Ishikawa (cell line): ENCODE results near the gene GRHL3.

Experiments
- CEBPB ChIP-seq: IDR thresholded peaks from 2 replicates; pipeline ENCODE4 v1.6.1; 2012
- CREB1 ChIP-seq: IDR thresholded peaks from 2 replicates; pipeline ENCODE4 v1.6.1; 2012; ENCODE audit warnings: low read depth
- EGR1 ChIP-seq: IDR thresholded peaks from 2 replicates; pipeline ENCODE4 v1.6.1; 2012
- EP300 ChIP-seq: IDR thresholded peaks from 2 replicates; pipeline ENCODE4 v1.6.1; 2012; ENCODE audit warnings: borderline replicate concordance
- FOXM1 ChIP-seq: IDR thresholded peaks from 2 replicates; pipeline ENCODE4 v1.6.1; 2012; ENCODE audit warnings: low read depth, borderline replicate concordance
- MAX ChIP-seq: IDR thresholded peaks from 2 replicates; pipeline ENCODE4 v1.6.1; 2012
- NFIC ChIP-seq: IDR thresholded peaks from 2 replicates; pipeline ENCODE4 v1.6.1; 2012
- RAD21 ChIP-seq: IDR thresholded peaks from 2 replicates; pipeline ENCODE4 v1.6.1; 2012; ENCODE audit warnings: low read depth
- TAF1 ChIP-seq: IDR thresholded peaks from 2 replicates; pipeline ENCODE4 v1.6.1; 2012; ENCODE audit warnings: low read depth, mild to moderate bottlenecking
- TCF12 ChIP-seq: IDR thresholded peaks from 2 replicates; pipeline ENCODE4 v1.6.1; 2012; ENCODE audit warnings: low read depth
- TEAD4 ChIP-seq: IDR thresholded peaks from 2 replicates; pipeline ENCODE4 v1.6.1; 2012
- USF1 ChIP-seq: IDR thresholded peaks from 2 replicates; pipeline ENCODE4 v1.6.1; 2012
- YY1 ChIP-seq: IDR thresholded peaks from 2 replicates; pipeline ENCODE4 v1.6.1; 2012; ENCODE audit warnings: low read depth
- ZBTB7A ChIP-seq: IDR thresholded peaks from 2 replicates; pipeline ENCODE4 v1.6.1; 2012; ENCODE audit warnings: low read depth
- TF ChIP-seq, protein P1 (sequence below): IDR thresholded peaks from 2 replicates; pipeline ENCODE4 v1.6.1; 2012; ENCODE audit warnings: low read depth, mild to moderate bottlenecking

GRHL3 gene

DNA sequence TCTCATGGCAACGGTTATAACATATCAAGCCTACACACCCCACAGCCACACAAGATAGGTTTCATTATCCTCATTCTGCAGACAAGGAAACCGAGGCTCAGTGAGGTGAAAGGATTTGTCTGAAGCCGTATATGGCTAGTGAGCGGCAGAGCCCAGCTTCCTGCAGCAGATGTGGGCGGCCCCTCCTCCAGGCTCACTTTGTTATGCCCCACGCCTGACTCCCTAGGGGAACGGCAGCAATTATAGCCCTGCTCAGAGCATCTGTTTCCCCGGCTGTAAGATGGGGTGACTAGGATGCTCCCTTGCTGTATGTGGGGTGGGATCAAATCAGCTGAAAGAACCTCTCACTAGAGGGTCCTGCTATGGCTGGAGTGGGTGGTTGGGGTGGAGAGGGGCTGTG lies 22.1 kb downstream of the GRHL3 start:
- no peak for TF ChIP-seq NFIC
- no peak for TF ChIP-seq TAF1
- TF ChIP-seq CREB1: no peak
- TF ChIP-seq TCF12: no peak
- no peak for TF ChIP-seq ZBTB7A

DNA sequence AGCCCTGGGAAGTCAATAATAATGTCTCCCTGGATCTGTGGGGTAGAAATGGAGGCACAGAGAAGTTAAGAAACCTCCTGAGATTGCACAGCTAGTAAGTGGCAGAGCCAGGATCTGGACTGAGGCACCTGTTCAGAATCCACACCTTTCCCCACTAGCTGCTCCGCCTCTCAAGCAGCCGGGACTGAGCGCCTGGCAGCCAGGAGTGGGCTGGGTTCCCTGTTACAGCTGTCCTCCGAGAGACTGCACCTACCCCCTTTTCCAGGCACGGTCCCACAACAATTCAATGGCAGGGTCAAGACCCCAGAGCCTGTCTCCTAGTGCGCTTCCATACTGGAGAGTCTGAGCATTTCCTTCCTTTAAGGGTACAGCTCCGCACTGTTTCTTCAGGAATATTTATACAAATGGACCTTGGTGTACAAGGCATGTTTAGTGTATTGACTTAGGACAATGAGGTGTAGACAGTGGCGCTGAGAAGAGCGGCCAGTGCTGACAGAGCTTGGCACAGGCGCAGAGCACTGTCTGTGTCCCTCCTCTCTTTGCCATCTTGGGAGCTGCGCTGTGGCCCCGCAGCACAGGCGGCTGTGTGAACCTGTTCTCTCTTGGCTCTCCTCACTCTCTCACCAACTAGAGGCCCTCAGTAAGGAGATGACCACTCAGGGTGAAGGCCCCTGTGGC lies 24.4 kb downstream of the GRHL3 start:
- TF ChIP-seq, protein P1, sequence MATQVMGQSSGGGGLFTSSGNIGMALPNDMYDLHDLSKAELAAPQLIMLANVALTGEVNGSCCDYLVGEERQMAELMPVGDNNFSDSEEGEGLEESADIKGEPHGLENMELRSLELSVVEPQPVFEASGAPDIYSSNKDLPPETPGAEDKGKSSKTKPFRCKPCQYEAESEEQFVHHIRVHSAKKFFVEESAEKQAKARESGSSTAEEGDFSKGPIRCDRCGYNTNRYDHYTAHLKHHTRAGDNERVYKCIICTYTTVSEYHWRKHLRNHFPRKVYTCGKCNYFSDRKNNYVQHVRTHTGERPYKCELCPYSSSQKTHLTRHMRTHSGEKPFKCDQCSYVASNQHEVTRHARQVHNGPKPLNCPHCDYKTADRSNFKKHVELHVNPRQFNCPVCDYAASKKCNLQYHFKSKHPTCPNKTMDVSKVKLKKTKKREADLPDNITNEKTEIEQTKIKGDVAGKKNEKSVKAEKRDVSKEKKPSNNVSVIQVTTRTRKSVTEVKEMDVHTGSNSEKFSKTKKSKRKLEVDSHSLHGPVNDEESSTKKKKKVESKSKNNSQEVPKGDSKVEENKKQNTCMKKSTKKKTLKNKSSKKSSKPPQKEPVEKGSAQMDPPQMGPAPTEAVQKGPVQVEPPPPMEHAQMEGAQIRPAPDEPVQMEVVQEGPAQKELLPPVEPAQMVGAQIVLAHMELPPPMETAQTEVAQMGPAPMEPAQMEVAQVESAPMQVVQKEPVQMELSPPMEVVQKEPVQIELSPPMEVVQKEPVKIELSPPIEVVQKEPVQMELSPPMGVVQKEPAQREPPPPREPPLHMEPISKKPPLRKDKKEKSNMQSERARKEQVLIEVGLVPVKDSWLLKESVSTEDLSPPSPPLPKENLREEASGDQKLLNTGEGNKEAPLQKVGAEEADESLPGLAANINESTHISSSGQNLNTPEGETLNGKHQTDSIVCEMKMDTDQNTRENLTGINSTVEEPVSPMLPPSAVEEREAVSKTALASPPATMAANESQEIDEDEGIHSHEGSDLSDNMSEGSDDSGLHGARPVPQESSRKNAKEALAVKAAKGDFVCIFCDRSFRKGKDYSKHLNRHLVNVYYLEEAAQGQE: no peak
- TF ChIP-seq NFIC (no peak), CREB1 (no peak)

GRCh38 chr1:24344090-24344742 lies 25.1 kb downstream of the GRHL3 start:
- TF ChIP-seq CREB1 (no peak), CEBPB (no peak), RAD21 (no peak), ZBTB7A (no peak), EGR1 (no peak), EP300 (no peak), NFIC (no peak), TAF1 (no peak), USF1 (no peak)

DNA sequence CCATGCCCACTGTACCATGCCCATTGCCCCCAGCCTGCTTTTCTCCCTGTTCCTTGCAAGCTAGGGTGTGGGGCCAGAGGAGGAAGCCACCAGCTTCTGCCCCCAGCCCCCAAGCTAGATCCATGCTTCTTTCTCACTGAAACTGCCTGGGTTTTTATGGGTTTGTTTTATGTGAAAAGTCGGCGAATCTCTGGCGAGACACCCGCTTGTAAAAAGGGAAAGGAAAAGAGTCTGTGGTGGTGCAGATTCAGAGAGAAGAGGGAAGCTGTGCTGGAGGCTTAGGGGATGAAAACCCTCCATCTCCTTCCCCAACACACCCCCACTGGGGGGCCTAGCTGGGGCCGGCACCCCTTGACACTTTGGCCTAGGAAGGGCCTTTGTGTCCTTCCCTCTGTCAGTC lies 26.2 kb downstream of the GRHL3 start:
- no peak for TF ChIP-seq EGR1
- TF ChIP-seq NFIC: no peak
- no peak for TF ChIP-seq FOXM1
- TF ChIP-seq TEAD4: no peak
- no peak for TF ChIP-seq CEBPB
- TF ChIP-seq ZBTB7A: no peak
- no peak for TF ChIP-seq USF1
- no peak for TF ChIP-seq MAX
- TF ChIP-seq TAF1: no peak
- no peak for TF ChIP-seq TCF12
- no peak for TF ChIP-seq EP300
- TF ChIP-seq CREB1: no peak
- TF ChIP-seq, protein P1: no peak
- no peak for TF ChIP-seq RAD21
- TF ChIP-seq YY1: no peak

DNA sequence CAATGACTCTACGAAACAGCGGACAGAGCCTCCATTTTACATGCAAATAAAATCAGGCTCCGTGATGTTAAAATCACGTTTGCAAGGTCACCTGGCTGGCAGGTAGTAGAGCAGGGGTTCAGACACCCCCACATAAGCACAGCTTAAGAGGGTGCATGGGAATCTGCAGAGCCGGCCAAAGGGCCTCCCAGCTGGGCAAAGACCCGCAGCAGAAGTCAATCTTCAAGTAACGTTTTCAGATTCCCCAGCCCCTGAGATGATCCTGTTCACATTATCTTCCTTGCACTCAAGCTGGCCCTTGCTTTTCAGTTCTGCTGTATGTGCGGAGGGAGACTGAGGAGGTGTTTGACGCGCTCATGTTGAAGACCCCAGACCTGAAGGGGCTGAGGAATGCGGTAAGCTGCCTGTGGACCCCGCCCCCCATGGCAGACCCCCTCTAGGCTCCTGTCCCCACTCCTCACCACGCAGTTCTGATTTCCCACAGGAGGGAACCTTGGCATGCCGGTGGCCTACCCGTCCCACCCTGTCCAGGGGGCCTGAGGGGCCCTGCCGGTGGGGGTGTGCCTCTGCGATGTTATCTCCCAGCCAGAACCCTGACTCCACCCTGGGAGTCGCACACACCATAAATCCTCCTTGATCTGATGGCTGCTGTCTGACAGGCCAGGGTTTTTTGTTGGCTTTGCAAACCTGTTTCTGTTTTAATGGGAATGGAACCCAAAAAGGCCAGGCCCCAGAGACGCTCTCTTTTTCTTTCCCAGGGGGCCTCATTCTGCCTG lies 28.2 kb downstream of the GRHL3 start:
- TF ChIP-seq YY1 (no peak), FOXM1 (no peak), CEBPB (no peak), CREB1 (no peak), NFIC (no peak), MAX (no peak), EGR1 (no peak), EP300 (no peak), TAF1 (no peak), TEAD4 (no peak), RAD21 (no peak), TCF12 (no peak), USF1 (no peak), ZBTB7A (no peak)
- TF ChIP-seq, protein P1: no peak
